Measurements from ENCODE around the gene CENPQ.

DNA sequence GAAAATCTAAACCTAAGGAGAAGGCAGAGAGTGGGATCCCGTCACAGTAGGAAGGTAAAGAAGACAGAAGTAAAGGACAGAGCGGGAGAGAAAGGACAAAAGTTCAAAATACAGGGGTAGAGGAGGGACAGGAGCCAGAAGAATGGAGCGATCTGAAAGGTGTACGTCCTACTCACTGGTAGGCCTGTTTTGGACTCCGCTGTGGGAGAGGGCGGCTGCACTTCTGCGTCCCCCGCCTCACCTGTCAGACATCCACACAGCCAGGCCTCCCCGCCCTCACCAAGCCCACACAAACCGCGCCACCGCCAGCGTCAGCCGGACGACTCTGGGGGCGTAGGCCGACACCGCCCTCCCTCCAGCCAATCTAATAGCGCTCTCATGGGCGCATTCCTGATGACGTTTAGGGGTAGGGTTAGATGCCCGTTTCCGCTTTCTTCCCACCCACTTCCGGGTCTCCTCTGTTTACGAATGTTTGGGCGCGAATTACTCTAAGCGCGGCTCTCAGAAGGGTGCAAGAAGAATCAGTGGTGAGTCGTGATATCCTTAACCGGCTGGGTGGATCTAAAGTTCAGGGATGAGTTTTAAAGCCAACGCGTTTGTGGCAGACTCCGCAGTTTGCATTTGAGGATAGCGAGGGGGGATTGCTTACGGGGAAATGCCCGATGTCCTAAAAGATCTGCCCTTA is at the start of gene CENPQ, which contains the start of gene MMUT:
- TF ChIP-seq EP300 (IDR thresholded peaks at IDR 0.05): peak; percentile 87
- TF ChIP-seq CTCF (IDR thresholded peaks at IDR 0.05): peak in 1 of 3 donors; percentile 28

All from ovary (tissue), 3 donors.